HG03432 (cell line): Measurements from ENCODE around the gene CRYGC.

Source experiments
- ATAC-seq: cut with Tn5 transposase; IDR thresholded peaks from one replicate; pipeline ENCODE4 v1.9.1; 2021; ENCODE audit warnings: mild to moderate bottlenecking, moderate library complexity; ENCODE audit not compliant: unreplicated experiment

CRYGC gene

GRCh38 chr2:208097313-208097712, 32.3 kb downstream of the CRYGC start:
- ATAC-seq = no peak

- ATAC-seq = no peak
These were observed 33.5 kb downstream of the CRYGC start for GRCh38 chr2:208096080-208096479.

- no peak for ATAC-seq
These were observed 36.5 kb downstream of the CRYGC start for GRCh38 chr2:208093128-208093527.

GRCh38 chr2:208092093-208092832, 37.4 kb downstream of the CRYGC start:
- no peak for ATAC-seq

- no peak for ATAC-seq
These were observed 39.2 kb downstream of the CRYGC start for GRCh38 chr2:208090420-208090819.

- ATAC-seq = no peak
These were observed 43.6 kb downstream of the CRYGC start for GRCh38 chr2:208086029-208086428.

GRCh38 chr2:208083807-208084206, 45.8 kb downstream of the CRYGC start:
- no peak for ATAC-seq
